ENCODE results near the gene CDYL2.
A peak's percentile ranks its signal among the peaks of the same experiment; 100 is the strongest.

The CDYL2 gene

GRCh38 chr16:80583466-80583865 lies 220.9 kb downstream of the CDYL2 start:
- Histone ChIP-seq H3K36me3 (replicated peaks; ENCODE audit: low read depth, low read length) (no peaks in the 10 kb centered on the region), H3K9me3 (ENCODE audit: insufficient read depth, low read length) (no peaks in the 10 kb centered on the region; the same call in 1 of the 2 replicates), H3K4me3 (ENCODE audit: low read length) (no peak overlapping the region), H3K4me2 (ENCODE audit: low read length) (peak overlapping the region; percentile 9; the same call in 1 of the 2 replicates), H3K27ac (ENCODE audit: low read length) (no peak overlapping the region), H3K4me1 (ENCODE audit: low read length) (peaks cover 42% of the 10 kb centered on the region), H2AFZ (ENCODE audit: low read depth, low read length) (no peak overlapping the region), H4K20me1 (ENCODE audit: insufficient read depth, low read length) (0 out of 2 replicates have a peak, but pooled peaks cover 3% of the 10 kb centered on the region), H3K27me3 (ENCODE audit: low read depth, low read length) (peaks cover 6% of the 10 kb centered on the region; the same call in 1 of the 2 replicates), H3K9ac (ENCODE audit: low read length) (no peak overlapping the region), H3K79me2 (ENCODE audit: low read length) (no peaks in the 10 kb centered on the region)
- no peak for TF ChIP-seq EZH2phosphoT487 (IDR thresholded peaks at IDR 0.05; ENCODE audit: low read depth)
- TF ChIP-seq CTCF (IDR thresholded peaks at IDR 0.05; ENCODE audit: low read depth, low read length): no peak

- Histone ChIP-seq H3K79me2 (ENCODE audit: low read length) (no peaks in the 10 kb centered on the region), H2AFZ (ENCODE audit: low read depth, low read length) (peak overlapping the region; percentile 47; the same call in 1 of the 2 replicates), H3K4me1 (ENCODE audit: low read length) (peaks cover 33% of the 10 kb centered on the region), H3K36me3 (replicated peaks; ENCODE audit: low read depth, low read length) (no peaks in the 10 kb centered on the region), H3K9ac (ENCODE audit: low read length) (peak overlapping the region; percentile 51; the same call in 1 of the 2 replicates), H3K27me3 (ENCODE audit: low read depth, low read length) (peaks cover 6% of the 10 kb centered on the region; the same call in 1 of the 2 replicates), H3K27ac (ENCODE audit: low read length) (peak overlapping the region; percentile 87), H3K4me3 (ENCODE audit: low read length) (peak overlapping the region; percentile 69), H4K20me1 (ENCODE audit: insufficient read depth, low read length) (0 out of 2 replicates have a peak, but pooled peaks cover 3% of the 10 kb centered on the region), H3K9me3 (ENCODE audit: insufficient read depth, low read length) (no peaks in the 10 kb centered on the region; the same call in 1 of the 2 replicates), H3K4me2 (ENCODE audit: low read length) (peak overlapping the region; percentile 96)
- TF ChIP-seq EZH2phosphoT487 (IDR thresholded peaks at IDR 0.05; ENCODE audit: low read depth) (no peak), CTCF (IDR thresholded peaks at IDR 0.05; ENCODE audit: low read depth, low read length) (no peak; the same call in none of the 2 replicates)
These were observed 224.1 kb downstream of the CDYL2 start for GRCh38 chr16:80580109-80580832.

GRCh38 chr16:80577485-80578280 lies 226.7 kb downstream of the CDYL2 start:
- H3K4me2 ChIP-seq (ENCODE audit: low read length): no peak overlapping the region
- H3K79me2 ChIP-seq (ENCODE audit: low read length): no peaks in the 10 kb centered on the region
- H3K9ac ChIP-seq (ENCODE audit: low read length): no peak overlapping the region
- peaks cover 23% of the 10 kb centered on the region for H3K4me1 ChIP-seq (ENCODE audit: low read length)
- H3K4me3 ChIP-seq (ENCODE audit: low read length): no peak overlapping the region
- 0 out of 2 replicates have a peak, but pooled peaks cover 3% of the 10 kb centered on the region for H4K20me1 ChIP-seq (ENCODE audit: insufficient read depth, low read length)
- no peaks in the 10 kb centered on the region; the same call in 1 of the 2 replicates for H3K9me3 ChIP-seq (ENCODE audit: insufficient read depth, low read length)
- TF ChIP-seq EZH2phosphoT487 (IDR thresholded peaks at IDR 0.05; ENCODE audit: low read depth) (no peak), CTCF (IDR thresholded peaks at IDR 0.05; ENCODE audit: low read depth, low read length) (no peak)
- peaks cover 6% of the 10 kb centered on the region; the same call in 1 of the 2 replicates for H3K27me3 ChIP-seq (ENCODE audit: low read depth, low read length)
- H2AFZ ChIP-seq (ENCODE audit: low read depth, low read length): no peak overlapping the region
- H3K36me3 ChIP-seq (replicated peaks; ENCODE audit: low read depth, low read length): no peaks in the 10 kb centered on the region
- H3K27ac ChIP-seq (ENCODE audit: low read length): no peak overlapping the region
